ENCODE measurements around the gene NLN.
"Not testable (repeated sequence)": the region's sequence is repeated elsewhere in the genome, so short reads cannot be mapped to it uniquely, and the experiment has no call there.

NLN gene

DNA sequence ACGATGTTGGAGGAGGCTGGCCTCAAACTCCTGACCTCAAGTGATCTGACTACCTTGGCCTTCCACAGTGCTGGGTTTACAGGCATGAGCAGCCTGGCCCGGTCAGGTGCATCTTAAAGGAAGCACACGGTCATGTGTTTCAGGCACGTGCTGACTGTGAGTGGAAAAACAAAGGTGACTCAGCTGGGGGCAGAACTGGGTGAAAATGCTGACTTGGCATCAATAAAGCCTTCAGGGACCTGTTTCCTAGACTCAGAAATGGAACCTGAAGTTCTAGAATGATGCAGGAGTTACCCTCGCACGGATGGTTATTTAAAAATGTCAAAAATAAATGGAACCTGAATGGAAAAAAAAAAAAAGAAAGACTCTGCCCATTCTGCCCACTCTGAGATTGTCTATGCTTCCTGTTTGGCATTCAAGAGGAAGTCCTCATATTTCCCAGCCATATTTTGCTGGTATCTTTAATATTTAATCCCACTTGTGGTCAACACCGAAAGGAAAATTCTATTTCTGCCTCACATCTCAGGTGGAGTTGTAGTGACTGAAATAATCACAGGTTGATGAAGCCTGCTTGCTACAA, 12.3 kb downstream of the NLN start:
- not testable (repeated sequence) for DNase-seq

GRCh38 chr5:65734921-65735320, 12.9 kb downstream of the NLN start:
- no peak for DNase-seq

- no peak for DNase-seq
Observed at GRCh38 chr5:65736011-65736410, 14.0 kb downstream of the NLN start.

DNA sequence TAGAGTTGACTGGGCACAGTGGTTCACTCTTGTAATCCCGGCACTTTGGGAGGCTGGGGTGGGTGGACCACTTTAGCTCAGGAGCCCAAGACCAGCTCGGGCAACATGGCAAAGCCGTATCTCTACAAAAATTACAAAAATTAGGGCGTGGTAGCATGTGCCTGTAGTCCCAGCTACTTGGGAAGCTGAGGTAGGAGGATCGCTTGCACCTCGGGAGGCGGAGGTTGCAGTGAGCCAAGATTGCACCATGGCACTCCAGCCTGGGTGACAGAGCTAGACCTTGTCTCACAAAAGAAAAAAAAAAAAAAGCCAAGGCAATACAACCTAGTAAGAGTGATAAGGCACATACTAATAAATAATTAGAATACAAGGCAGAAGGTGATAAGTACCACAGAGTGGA, 15.8 kb downstream of the NLN start:
- DNase-seq, result no peak

DNA sequence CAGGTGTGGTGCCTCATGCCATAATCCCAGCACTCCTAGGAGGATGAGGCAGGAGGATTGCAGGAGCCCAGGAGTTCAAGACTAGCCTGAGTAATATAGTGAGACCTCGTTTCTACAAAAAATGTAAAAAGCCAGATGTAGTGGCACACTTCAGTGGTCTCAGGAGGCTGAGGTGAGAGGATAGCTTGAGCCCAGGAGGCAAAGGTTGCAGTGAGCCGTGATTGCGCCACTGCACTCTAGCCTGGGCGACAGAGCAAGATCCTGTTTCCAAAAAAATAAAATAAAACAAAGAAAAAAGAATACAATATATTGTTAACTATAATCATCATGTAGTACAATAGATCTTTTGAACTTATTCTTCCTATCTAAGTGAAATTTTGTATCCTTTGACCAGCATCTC, 16.3 kb downstream of the NLN start:
- no peak for DNase-seq

GRCh38 chr5:65739162-65739561, 17.2 kb downstream of the NLN start:
- no peak for DNase-seq

DNA sequence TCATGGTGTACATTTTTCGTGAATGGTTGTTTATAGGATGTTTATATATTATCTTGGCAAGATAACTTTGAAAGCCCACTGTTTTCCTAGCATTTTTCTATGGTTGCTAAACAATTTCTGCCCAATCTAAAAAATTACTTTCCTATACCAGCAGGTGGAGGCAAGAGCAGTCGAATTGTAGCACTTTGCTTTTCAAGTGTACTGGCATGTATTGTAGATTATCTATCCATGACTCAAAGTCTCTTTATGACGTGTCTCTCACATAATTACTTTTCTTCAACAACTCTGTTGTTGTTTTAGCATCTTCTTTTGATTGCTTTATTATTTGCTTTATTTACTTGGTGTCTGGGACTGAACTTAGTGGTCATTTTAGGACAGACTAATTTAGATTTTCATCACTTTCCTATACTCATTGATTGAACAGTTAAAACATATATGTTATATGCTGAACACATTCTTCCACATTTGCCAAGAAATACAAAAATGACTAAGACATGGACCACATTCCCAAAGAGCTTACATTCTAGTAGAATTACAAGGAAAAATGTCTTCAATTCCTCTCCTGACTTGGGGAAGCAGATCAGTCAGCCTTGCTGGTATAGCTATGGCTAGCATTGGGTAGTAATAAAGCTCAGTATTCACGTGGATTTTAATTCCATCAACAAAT, 20.7 kb downstream of the NLN start:
- no peak for DNase-seq

- DNase-seq, result no peak
Observed at GRCh38 chr5:65749221-65749844, 27.3 kb downstream of the NLN start.

DNA sequence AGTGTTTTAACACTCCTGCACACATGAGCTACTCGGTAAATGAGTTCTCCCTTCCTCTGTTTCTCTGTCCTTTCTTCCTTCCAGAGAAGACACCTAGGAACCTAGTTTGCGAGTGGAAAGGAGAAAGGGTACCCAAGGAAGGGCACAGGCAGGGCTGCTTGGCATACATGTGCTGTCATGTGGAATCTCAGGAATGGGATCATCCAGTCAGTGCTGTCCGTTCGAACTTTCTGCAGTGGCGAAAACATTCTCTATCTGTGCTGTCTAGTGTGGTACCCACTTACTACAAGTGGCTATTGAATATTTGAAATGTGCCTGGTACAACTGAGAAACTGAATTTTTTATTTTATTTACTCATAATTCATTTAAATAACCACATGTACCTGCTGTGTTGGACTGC, 28.0 kb downstream of the NLN start:
- no peak for DNase-seq

GRCh38 chr5:65750938-65751337, 28.9 kb downstream of the NLN start:
- DNase-seq, result no peak

DNA sequence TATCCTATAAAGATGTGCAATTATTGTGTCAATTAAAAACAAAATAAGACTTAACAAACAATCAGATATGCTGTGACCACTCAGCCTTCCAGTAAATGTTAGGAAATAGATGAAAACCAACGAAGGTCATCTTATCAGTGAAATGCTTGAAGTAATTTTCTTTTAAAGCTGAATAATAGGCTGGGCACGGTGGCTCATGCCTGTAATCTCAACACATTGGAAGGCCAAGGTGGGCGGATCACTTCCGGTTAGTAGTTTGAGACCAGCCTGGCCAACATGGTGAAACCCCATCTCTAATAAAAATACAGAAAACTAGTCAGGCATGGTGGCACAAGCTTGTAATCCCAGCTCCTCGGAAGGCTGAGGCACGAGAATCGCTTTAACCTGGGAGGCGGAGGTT, 31.2 kb downstream of the NLN start:
- no peak for DNase-seq

GRCh38 chr5:65758546-65759144, 36.6 kb downstream of the NLN start:
- no peak for DNase-seq

- DNase-seq, result peak; percentile 27
Observed at GRCh38 chr5:65760504-65761275, 38.7 kb downstream of the NLN start.

DNA sequence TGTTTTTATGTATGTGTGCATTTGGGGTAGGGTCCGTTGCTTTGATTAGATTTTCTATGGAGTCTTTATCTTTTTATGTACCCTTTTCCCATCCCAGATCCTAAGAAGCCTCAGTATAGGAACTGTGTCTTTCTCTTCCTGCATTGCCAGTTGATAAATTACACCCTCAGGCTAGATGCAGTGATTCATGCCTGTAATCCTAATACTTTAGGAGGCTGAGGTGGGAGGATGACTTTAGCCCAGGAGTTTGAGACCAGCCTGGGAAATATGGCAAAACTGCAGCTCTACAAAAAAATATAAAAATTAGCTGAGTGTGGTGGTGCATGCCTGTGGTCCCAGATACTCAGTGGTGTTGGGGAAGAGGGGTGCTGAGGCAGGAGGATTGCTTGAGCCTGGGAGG, 40.2 kb downstream of the NLN start:
- DNase-seq, result no peak

DNA sequence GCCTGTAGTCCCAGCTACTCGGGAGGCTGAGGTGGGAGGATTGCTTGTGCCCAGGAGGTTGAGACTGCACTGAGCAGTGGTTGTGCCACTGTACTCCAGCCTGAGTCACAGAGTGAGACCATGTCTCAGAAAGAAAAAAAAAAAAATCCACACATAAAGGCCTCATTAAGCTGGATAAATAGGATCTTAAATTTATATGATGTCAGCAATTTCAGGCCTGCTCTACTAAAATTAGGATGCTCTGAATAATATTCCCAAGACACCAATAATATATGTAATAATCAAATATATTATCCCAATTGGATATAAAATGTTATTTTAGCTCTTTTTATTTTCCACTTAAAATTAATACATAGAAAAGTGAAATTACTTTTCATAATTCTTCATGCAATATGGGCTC, 43.6 kb downstream of the NLN start:
- DNase-seq, result no peak

- DNase-seq, result no peak
Observed at GRCh38 chr5:65766175-65766574, 44.2 kb downstream of the NLN start.

DNA sequence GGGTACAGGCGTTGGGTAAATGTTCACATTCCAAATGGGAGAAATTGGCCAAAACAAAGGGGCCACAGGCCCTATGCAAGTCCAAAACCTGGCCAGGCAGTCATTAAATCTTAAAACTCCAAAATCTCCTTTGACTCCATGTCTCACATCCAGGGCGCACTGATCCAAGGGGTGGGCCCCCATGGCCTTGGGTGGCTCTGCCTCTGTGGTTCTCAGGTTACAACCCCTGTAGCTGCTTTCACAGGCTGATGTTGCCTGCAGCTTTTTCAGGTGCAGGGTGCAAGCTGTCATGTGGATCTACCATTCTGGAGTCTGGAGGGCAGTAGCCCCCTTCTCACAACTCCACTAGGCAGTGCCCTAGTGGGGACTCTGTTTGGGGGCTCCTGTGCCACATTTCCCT, 44.8 kb downstream of the NLN start:
- DNase-seq, result no peak

- DNase-seq, result no peak
Observed at GRCh38 chr5:65767565-65767964, 45.6 kb downstream of the NLN start.

DNA sequence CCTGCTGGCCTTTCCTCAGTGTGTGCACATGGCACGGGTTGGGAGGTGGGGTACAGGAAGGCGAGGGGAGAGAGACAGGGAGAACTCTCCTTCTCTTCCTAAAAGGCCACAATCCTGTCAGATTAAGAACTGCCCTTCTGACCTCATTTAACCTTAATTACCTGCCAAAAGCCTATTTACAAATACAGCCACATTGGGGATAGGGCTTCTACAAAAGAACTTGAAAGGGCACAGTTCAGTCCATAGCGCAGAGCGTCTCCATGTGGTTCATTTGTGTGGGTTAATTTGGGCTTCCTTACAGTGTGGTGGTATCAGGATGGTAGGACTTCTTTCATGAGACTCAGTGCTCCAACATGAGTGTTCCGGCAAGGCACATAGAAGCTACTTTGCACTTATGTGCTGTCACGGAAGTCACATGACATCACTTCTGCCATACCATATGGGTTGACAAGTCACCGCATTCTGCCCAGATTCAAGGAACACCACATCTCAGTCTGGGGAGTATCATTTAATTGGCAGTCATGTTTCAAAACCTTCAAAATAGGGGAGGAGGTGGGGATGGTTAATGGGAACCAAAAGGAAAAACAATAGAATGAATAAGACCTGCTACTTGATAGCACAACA, 46.8 kb downstream of the NLN start:
- DNase-seq, result no peak

DNA sequence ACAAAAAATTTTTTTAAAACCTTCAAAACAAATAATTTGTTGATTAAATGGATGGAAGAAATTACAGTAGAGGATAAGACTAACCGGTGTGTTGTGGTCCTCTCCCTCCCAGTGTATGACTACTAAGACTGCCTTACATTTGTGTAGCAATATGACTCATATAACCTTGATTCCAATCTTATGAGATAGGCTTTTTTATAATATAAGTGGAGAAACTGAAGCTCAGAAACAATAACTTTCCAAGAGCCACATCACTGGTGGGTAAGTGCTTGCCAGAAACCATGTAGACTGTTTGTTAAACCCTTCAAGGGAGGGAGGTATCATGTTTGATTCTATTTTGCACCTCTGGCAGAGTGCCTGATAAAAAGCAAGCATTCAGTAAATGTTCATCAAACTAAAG, 47.5 kb downstream of the NLN start:
- DNase-seq, result no peak

DNA sequence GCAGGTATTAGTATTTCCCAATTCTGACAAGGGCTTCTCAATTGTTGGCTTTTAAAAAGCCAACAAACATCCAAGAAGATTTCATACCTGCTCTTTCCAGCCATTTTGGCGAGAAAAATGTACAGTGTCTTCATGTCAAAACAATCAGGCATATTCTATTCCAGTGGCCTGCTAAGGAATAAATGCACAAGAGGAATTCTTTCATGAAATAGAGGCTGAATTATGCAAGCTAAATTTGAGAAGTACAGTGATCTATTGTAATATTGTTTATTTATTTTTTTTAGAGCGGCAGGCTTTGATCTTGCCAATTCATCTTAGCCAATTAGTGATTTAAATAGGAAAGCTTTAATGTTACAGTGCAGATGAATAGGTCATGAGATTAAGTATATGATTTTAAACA, 49.3 kb downstream of the NLN start:
- no peak for DNase-seq

DNA sequence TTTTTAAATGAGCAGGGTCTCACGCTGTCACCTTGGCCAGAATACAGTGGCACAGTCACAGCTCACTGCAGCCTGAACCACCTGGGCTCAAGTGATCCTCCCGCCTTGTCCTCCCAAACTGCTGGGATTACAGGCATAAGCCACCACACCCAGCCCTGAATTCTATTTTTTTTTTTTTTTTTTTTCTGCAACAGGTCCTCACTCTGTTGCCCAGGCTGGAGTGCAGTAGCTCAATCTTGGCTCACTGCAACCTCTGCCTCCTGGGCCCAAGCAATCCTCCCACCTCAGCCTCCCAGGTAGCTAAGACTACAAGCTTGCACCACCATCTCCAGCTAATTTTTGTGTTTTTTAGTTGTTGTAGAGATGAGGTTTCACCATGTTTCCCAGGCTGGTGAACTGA, 51.0 kb downstream of the NLN start:
- DNase-seq, result not testable (repeated sequence)

- no peak for DNase-seq
Observed at GRCh38 chr5:65774346-65774745, 52.3 kb downstream of the NLN start.

Data from T-helper 9 cell (primary cell).